GM21526 (cell line): ENCODE data around the gene OR5H1.
"Not testable (repeated sequence)": the region's sequence is repeated elsewhere in the genome, so short reads cannot be mapped to it uniquely, and the experiment has no call there.

Source experiments
- ATAC-seq: cut with Tn5 transposase; IDR thresholded peaks from one replicate; pipeline ENCODE4 v1.9.1; 2021; ENCODE audit warnings: moderate library complexity; ENCODE audit not compliant: unreplicated experiment, low FRiP score

The OR5H1 gene

DNA sequence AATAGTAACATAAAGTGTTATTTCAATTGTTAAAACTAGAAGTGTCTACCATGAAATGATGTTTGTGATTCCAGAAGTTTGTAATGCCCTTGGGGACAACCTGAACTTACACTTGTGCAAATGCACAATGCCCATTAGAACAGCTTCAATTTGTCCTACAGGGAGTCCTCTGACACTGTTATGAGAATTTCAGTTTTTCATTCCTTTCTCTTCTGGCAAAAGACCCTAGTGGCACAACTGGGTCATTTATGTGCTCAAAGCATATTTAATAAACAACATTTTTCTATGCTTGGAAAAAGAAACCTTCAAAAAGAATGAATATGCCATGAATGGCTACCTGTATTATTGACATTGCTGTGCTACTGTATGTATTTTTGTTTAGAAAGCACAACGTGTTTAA is at the start of gene OR5H1:
Gene OR5H1, plus strand, starts transcription at position 301 of the 400 bp plus-strand sequence. CDS start 1,977 bp downstream, outside the sequence.
- ATAC-seq = no peak

DNA sequence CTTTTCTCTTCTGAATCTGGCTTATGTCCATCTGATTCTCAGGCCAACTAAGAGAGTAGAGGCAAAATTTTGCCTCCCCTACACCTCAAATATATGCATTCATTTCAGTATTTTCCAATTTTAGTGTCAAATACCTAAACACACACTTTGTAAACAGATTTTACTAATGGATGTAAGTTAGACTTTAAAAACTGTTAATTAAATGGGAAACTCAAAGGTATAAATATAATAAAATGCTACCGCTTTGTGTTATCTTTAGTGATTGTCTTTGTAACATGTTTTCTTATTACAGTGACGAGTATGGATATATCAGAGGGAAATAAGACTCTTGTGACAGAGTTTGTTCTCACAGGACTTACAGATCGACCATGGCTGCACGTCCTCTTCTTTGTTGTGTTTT is 43.6 kb upstream of the OR5H1 start, which contains the start of gene OR5AC2:
Gene OR5AC2, plus strand, starts transcription at position 301 of the 400 bp plus-strand sequence. Its CDS starts 0 bp downstream, at position 301.
- ATAC-seq = no peak

GRCh38 chr3:98095882-98096281 is 34.6 kb upstream of the OR5H1 start:
- no peak for ATAC-seq

DNA sequence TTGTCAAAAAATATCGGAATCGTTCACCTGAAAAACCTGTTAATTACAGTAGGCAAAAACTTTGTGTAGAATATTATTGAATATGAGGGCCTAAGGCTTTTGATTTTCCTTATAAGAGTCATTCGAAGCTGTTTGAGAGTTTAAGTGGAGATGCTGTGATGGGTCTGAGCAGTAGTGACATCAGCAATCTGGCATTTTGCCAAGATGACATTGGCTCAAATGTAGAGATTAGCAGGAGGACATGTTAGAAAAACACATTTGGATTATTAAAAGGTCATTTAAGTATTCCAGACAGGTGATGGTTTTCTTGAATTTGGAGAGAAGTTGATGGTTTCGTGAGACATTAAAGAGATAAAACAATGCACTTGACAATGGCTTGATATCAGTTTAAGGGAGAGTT is 30.7 kb upstream of the OR5H1 start:
- no peak for ATAC-seq

- ATAC-seq = no peak
These were observed 22.4 kb upstream of the OR5H1 start for GRCh38 chr3:98108162-98108561.

GRCh38 chr3:98109807-98110549 is 20.5 kb upstream of the OR5H1 start:
- ATAC-seq = no peak

DNA sequence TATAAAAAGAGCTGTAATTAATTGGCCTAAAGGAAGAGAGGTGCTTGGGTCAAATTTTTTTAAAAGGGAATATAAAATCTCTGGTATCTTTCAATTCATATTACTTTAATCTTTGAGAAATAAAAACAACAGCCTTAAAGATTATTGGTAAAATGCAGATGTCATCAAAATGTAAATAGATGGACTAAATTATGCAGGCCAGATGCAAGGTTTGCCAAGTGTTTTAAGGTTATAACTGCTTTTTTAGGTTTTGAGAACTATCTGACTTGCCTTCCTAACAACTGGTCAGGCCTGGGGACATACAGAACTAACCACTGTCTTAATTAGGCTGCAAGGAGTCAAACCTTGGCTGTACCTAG is 20.0 kb upstream of the OR5H1 start:
- no peak for ATAC-seq

DNA sequence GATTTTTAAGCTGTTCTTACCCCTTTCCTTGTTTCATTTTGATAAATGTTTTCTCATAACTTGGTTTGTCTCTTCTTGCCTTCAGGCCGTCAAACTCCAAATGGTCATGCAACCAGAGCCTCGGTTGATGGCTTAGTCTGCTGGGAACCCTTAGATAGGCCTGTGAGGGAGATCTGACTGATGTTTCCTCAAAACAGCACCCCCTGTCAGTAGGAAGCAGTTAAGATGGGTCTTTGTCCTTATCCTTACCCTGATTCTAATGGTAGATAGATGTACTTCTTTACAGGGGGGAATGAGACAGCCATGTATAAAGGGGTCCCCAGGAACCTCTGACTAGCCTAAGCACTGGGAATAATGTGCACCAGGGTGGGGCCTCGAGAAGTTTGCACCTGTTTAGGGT is 16.3 kb upstream of the OR5H1 start:
- no peak for ATAC-seq

- ATAC-seq = no peak
These were observed 14.8 kb upstream of the OR5H1 start for GRCh38 chr3:98115717-98116116.

GRCh38 chr3:98136631-98137030 is 6.1 kb downstream of the OR5H1 start:
- no peak for ATAC-seq

- not testable (repeated sequence) for ATAC-seq
These were observed 7.5 kb downstream of the OR5H1 start for GRCh38 chr3:98137826-98138557.

DNA sequence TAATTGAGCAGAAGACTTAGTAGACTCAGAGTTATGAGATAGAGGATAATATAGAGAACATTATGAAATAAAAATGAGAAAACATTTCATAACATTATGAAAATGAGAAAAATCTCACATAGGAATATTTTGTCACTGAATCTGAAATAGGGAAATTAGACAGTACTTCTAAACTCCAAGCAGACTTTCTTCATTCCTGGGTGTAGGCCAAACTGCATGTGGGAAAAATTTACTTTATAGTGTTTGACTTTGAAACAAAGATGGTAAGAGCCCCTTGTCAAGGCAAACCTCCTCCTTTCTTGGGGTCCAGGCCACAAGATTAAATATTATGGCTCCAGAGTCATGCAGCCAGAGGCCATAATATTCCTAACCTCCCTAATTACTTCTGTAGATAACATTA is 10.0 kb downstream of the OR5H1 start:
- no peak for ATAC-seq

DNA sequence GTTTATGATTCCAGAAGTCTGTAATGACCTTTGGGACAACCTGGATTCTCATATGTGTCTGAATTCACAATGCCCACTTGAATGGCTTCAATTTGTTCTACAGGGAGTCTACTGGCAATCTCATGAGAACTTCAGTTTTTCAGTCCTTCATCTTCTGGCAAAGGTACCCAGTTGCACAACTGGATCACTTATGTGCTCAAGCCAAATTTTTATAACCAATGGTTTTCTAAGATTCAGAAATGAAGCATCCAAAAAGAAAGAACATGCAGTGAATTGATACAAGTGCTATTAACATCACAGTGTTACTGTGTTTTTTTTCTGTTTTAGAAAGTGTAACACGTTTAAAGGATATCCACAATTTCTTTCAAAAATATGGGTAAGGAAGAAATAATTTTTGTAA is 16.7 kb downstream of the OR5H1 start, which contains the start of gene OR5H14:
Gene OR5H14, plus strand, starts transcription at position 301 of the 400 bp plus-strand sequence. CDS start 1,907 bp downstream, outside the sequence.
- ATAC-seq = no peak

DNA sequence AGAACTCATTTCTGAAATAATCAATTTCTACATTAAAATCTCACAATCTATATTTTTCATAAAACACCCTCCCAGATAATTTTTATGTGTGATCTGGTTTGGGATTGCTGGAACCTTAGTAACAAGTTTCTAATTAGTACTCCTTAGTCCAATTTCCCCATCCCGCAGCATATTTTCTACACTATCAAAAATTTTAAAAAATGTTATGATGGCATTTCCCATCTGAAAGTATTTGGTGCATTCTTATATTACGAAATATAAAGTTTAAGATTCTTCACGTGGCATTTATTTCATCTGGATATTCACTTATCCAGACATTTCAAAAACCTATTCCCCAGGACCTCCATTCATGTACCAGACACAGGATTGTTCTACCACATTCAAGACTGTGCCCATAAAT is 18.2 kb downstream of the OR5H1 start:
- no peak for ATAC-seq

GRCh38 chr3:98149456-98149855 is 18.9 kb downstream of the OR5H1 start:
- not testable (repeated sequence) for ATAC-seq

DNA sequence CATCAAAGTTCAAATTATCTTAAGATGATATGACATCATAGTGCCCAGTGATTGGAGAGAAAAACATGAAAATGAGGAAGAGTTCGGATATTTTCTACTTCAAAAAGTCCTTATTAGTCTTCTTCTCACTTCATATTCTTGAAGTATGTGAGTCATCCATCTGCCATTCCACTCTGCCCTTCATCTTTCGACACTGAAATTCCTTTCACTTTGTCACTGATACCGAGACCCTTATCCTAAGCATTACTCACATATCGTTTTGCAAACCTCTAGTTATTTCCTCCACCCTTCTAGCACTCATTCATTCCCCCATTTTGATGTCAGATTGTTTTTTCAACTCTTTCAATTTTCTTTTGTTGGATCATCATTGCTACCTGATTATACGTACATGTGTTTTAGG is 20.7 kb downstream of the OR5H1 start:
- ATAC-seq = no peak

DNA sequence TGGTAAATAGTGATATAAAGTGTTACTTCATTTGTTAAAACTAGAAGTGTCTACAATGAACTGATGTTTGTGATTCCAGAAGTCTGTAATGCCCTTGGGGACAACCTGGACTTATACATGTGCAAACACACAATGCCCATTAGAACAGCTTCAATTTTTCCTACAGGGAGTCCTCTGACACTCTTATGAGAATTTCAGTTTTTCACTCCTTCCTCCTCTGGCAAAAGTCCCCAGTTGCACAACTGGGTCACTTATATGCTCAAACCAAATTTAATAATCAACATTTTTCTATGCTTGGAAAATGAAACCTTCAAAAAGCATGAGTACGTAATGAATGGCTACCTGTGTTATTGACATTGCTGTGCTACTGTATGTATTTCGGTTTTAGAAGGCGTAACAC is 35.9 kb downstream of the OR5H1 start, which contains the start of gene OR5H15:
Gene OR5H15, plus strand, starts transcription at position 301 of the 400 bp plus-strand sequence. CDS start 2,004 bp downstream, outside the sequence.
- no peak for ATAC-seq

DNA sequence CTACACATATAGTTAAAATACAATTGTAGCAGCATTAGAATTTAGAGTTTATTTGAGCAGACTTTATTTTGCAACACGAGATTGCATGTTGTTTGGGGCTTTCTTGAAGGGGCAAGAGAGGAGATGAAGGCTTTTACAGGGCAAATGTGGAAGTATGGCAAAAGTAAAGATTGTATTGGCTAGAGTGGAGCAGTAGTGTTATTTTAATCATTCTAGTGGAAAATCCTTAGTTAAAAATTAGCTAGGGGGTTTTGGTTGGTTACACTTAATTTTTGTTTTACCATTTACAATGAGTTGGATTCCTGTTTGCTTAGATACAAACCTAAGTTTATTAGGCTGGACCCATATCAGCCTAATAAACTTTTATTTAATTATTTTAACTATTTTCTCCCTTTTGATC is 40.5 kb downstream of the OR5H1 start:
- no peak for ATAC-seq

DNA sequence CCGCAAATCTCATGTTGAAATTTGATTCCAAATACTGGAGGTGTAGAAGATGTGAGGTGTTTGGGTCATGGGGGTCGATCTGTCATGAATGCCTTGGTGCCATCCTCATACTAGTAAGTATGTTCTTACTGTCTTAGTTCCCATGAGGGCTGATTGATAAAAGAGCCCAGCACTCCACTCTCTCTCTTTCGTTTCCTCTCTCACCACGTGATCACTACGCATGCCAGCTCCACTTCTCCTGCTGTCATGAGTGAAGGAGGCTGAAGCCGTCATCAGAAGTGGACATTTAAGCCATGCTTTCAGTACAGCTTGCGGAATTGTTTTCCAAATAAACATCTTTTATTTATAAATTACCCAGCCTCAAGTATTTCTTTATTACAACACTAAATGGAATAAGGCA is 42.1 kb downstream of the OR5H1 start:
- no peak for ATAC-seq

DNA sequence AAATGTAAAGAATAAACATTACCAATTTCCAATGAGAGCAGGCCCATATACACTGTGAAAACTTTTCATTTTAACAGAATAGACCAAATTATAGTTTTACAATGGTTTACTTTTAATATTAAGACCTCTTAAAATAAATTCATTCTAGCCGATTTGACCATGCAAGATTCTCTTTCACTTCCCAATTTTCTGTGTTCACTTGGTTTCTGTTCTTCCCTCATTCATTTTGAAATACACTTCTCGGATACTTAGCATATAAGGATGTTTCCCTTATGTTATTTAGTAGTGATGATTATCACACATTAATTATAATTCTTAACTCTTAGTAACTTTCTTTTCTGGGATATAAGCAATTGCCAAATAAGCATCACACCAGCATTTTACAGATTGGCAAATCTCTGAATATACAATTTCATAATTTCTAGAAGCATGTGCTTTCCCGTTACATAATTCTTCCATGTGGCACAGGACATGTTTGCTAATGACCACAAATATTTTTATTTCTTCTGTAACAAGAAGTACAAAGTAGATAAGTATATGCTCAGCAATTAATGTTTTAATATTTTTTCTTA is 49.9 kb downstream of the OR5H1 start:
- ATAC-seq = no peak

- ATAC-seq = no peak
These were observed 51.7 kb downstream of the OR5H1 start for GRCh38 chr3:98182196-98182595.
